Activated CD4-positive, alpha-beta T cell treated with anti-CD3 and anti-CD28 coated beads, Interleukin-2, amount 10 ng/mL, durations not matched to agents 7 days and 5 days (primary cell): ENCODE results near the gene R3HDM4. TPM values are rescaled to one million over a fixed set of nuclear protein-coding genes. Genes with fewer than 3 reads are reported as not detected.
A peak's percentile ranks its signal among the peaks of the same experiment; 100 is the strongest.

Experiments used
- CTCF ChIA-PET: fragments of 350-600 bp; sonication (Branson Sonifier 250); formaldehyde crosslinking; loops from one replicate; lab custom pipeline; 2021; ENCODE audit warnings: antibody characterized with exemption; lab: Charles Lee
- POLR2A ChIA-PET: fragments of 350-600 bp; sonication (Branson Sonifier 250); formaldehyde crosslinking; loops from one replicate; lab custom pipeline; 2021; ENCODE audit warnings: antibody characterized with exemption; lab: Charles Lee
- DNase-seq: peaks from one replicate; pipeline ENCODE4 v3.0.0-alpha.2; 2020
- H3K27ac Mint-ChIP-seq: one replicate; pipeline ENCODE4 v1.8.0; 2021; ENCODE audit warnings: mild to moderate bottlenecking, moderate library complexity, mixed read lengths
- H3K27me3 Mint-ChIP-seq: one replicate; pipeline ENCODE4 v1.8.0; 2021; ENCODE audit warnings: mixed read lengths
- H3K36me3 Mint-ChIP-seq: one replicate; pipeline ENCODE4 v1.8.0; 2021; ENCODE audit warnings: low read depth, mixed read lengths
- H3K4me1 Mint-ChIP-seq: one replicate; pipeline ENCODE4 v1.8.0; 2021; ENCODE audit warnings: mixed read lengths
- H3K4me3 Mint-ChIP-seq: one replicate; pipeline ENCODE4 v1.8.0; 2021; ENCODE audit warnings: mild to moderate bottlenecking, moderate library complexity, mixed read lengths
- H3K9me3 Mint-ChIP-seq: one replicate; pipeline ENCODE4 v1.8.0; 2021; ENCODE audit warnings: mixed read lengths
- total RNA-seq, 2 experiments: library from RNA; stranded (reverse); gene quantifications; one replicate each; pipeline ENCODE4 v1.2.3, GENCODE V29; 2021

Gene R3HDM4
- total RNA-seq, 2 experiments from 2014 or later = 120 to 121 TPM

GRCh38 chr19:953445-954271 lies 40.6 kb upstream of the R3HDM4 start:
- H3K27me3 Mint-ChIP-seq = no peaks in the 10 kb centered on the region
- POLR2A ChIA-PET = no interaction called here
- H3K27ac Mint-ChIP-seq = peak overlapping the region; percentile 66
- CTCF ChIA-PET = no interaction called here
- peaks cover 20% of the 10 kb centered on the region for H3K4me1 Mint-ChIP-seq
- H3K4me3 Mint-ChIP-seq = no peak overlapping the region
- DNase-seq = no peak
- no peaks in the 10 kb centered on the region for H3K9me3 Mint-ChIP-seq
- H3K36me3 Mint-ChIP-seq = no peaks in the 10 kb centered on the region

DNA sequence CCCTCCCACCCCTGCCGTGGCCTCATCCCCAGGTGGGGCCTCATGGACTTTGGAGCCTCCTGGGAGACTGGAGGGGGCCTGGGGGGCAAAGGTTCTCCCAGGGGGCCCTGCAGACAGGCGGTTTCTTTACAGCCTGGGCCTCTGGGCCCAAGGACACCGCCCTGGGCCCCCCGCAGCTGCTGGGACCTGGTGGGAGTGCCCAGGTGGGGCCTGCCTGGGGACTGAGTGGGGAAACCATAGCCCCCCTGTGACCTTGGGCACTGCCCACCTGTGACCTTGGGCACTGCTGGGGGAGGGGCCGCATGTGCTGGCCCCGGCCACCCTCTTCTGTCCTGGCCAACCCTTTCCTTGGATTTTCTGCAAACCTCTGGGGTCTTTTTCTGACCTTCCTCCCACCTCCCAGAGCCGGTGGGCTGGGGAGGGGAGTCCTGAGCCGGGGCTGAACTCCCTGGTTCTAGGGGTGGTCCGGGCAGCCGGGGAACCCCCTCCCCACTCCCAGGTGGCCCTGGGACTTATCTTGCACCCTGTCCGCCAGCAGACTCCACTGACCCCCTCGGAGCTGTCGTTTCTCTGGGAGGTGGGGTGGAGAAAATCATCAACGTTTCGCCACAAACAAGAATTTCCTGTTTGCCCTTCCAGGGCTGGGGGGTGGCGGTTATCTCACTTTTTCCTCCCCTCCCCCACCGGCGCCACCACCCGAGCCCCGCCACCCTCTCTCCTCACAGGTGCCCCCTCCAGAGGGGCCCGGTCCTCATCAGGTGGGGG lies 39.8 kb upstream of the R3HDM4 start:
- peaks cover 18% of the 10 kb centered on the region for H3K4me1 Mint-ChIP-seq
- peak overlapping the region; percentile 36 for H3K4me3 Mint-ChIP-seq
- no peaks in the 10 kb centered on the region for H3K9me3 Mint-ChIP-seq
- H3K36me3 Mint-ChIP-seq = no peaks in the 10 kb centered on the region
- ChIA-PET POLR2A (no interaction called here), CTCF (no interaction called here)
- H3K27me3 Mint-ChIP-seq = no peaks in the 10 kb centered on the region
- peak; percentile 27 for DNase-seq
- H3K27ac Mint-ChIP-seq = peak overlapping the region; percentile 60

GRCh38 chr19:952049-952679 lies 39.1 kb upstream of the R3HDM4 start:
- DNase-seq = no peak
- Mint-ChIP-seq H3K9me3 (no peaks in the 10 kb centered on the region), H3K27me3 (no peaks in the 10 kb centered on the region), H3K4me3 (no peak overlapping the region), H3K27ac (no peak overlapping the region), H3K4me1 (peaks cover 18% of the 10 kb centered on the region), H3K36me3 (no peaks in the 10 kb centered on the region)
- ChIA-PET CTCF (interaction anchor here (0.7 kb wide), 1 partner anchor 56 kb away, joined by 3 read pairs; no protein-coding TSS in a partner anchor), POLR2A (no interaction called here)

GRCh38 chr19:950352-951066 lies 37.5 kb upstream of the R3HDM4 start:
- H3K27ac Mint-ChIP-seq = peak overlapping the region; percentile 41
- no peak overlapping the region for H3K4me3 Mint-ChIP-seq
- ChIA-PET POLR2A (interaction anchor here (0.7 kb wide), 1 partner anchor 444 kb away, joined by 5 read pairs; no protein-coding TSS in a partner anchor), CTCF (no interaction called here)
- no peaks in the 10 kb centered on the region for H3K9me3 Mint-ChIP-seq
- no peaks in the 10 kb centered on the region for H3K27me3 Mint-ChIP-seq
- peaks cover 18% of the 10 kb centered on the region for H3K4me1 Mint-ChIP-seq
- DNase-seq = no peak
- H3K36me3 Mint-ChIP-seq = no peaks in the 10 kb centered on the region

DNA sequence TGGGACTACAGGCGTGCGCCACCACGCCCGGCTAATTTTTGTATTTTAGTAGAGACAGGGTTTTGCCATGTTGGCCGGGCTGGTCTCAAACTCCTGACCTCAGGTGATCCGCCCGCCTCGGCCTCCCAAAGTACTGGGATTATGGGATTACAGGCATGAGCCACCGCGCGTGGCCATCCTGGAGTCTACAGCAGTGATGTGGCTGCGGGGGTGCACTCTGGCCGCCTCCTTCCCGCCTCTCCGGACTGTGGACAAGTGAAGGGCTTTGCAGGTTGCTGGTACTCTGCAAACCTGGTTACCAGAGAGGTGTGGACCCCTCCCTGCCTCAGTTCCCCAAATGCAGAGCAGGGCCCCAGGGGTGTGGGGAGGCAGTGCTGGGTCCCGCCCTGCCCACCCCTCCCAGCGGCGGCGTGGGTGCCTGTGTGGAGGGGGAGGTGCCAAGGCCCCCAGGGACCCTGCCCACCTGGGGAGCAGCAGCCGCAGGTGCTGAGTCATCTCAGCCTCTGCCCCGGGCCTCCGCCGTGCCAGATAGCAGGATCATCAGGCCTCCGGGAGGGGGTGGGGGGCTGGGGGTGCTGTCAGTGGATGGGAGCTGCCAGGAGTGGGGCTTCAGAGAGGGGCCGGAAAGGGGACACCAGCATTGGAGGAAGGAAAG lies 36.0 kb upstream of the R3HDM4 start:
- no peak overlapping the region for H3K27ac Mint-ChIP-seq
- ChIA-PET CTCF (no interaction called here), POLR2A (no interaction called here)
- H3K9me3 Mint-ChIP-seq = no peaks in the 10 kb centered on the region
- no peaks in the 10 kb centered on the region for H3K36me3 Mint-ChIP-seq
- no peak overlapping the region for H3K4me3 Mint-ChIP-seq
- DNase-seq = no peak
- peaks cover 18% of the 10 kb centered on the region for H3K4me1 Mint-ChIP-seq
- H3K27me3 Mint-ChIP-seq = no peaks in the 10 kb centered on the region

DNA sequence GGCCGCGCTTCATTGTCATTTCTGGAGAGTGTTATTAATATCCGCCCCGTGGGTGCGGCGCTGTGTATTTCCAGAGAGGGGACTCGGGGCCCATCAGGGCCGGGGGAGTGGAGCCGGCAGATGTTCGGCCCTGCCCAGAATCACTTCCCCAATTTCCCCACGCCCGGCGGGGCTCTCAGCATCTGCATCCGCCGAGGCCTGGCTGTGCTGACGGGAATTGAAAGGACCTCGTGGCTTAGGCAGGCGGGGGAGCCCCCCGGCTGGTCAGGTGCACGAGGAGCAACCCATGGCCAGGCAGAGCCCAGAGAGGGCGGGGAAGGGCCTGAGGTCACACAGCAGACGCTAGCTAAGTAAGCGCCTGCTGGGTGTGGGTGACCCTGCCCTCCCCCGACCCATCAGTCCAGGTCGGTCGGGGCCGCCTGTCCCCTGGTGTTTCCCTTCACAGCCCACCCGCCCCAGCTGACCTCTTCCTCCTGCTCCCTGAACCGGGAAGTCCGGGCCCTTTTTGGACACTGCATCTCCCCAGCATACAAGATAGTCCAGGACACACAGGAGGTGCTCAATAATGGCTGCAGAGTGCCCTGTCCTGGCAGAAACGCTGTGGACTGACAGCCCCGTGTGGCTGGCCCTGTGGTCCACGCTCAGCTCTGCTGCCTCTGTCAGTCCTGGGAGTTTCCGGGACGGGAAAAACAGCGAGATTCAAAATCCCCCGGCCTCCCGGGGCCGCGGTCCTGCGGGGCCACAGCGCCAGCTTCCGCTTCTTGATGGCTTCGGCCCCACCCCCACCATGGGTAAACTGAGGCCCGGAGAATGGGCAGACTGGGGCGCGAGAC lies 34.9 kb upstream of the R3HDM4 start:
- Mint-ChIP-seq H3K36me3 (no peaks in the 10 kb centered on the region), H3K27me3 (no peaks in the 10 kb centered on the region), H3K27ac (no peak overlapping the region), H3K4me1 (peaks cover 10% of the 10 kb centered on the region), H3K4me3 (no peak overlapping the region), H3K9me3 (no peaks in the 10 kb centered on the region)
- CTCF ChIA-PET = interaction anchor here (1.3 kb wide), 1 partner anchor 36 kb away, joined by 3 read pairs; the partner anchor contains the start of gene WDR18
- POLR2A ChIA-PET = no interaction called here
- DNase-seq = no peak

DNA sequence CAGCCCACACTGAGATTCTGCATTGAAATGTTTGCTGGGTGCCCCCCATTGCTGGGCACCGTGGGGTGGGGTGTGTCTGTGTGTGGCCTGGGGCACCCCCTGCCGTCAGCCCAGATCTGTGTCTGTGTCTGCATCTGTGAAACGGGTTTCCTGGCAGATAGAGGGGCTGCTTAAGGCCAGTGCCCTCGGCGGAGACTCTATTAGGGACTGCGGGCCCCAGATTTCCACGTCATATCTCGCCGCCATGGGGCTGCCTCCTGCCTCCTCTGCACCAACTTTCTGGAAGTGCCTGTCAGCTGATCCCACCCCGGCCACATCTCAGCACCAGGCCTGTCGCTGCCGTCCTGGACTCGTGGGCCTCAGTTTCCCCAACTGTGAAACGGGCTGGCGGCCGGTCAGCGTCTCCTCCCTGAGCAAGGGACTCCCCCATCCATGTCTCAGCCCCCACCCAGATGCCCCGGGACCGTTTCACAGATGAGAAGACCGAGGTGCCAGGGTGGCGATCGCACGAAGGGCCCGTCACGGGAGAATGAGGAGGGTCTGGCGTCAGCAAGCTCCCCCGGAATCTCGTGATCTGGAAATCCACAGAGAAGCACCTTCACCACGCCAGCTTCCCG lies 34.2 kb upstream of the R3HDM4 start:
- Mint-ChIP-seq H3K9me3 (no peaks in the 10 kb centered on the region), H3K36me3 (no peaks in the 10 kb centered on the region), H3K27me3 (no peaks in the 10 kb centered on the region), H3K4me3 (no peak overlapping the region), H3K4me1 (peaks cover 7% of the 10 kb centered on the region), H3K27ac (no peak overlapping the region)
- POLR2A ChIA-PET = no interaction called here
- CTCF ChIA-PET = interaction anchor here (1.3 kb wide), 1 partner anchor 37 kb away, joined by 3 read pairs; the partner anchor contains the start of gene WDR18
- DNase-seq = no peak

DNA sequence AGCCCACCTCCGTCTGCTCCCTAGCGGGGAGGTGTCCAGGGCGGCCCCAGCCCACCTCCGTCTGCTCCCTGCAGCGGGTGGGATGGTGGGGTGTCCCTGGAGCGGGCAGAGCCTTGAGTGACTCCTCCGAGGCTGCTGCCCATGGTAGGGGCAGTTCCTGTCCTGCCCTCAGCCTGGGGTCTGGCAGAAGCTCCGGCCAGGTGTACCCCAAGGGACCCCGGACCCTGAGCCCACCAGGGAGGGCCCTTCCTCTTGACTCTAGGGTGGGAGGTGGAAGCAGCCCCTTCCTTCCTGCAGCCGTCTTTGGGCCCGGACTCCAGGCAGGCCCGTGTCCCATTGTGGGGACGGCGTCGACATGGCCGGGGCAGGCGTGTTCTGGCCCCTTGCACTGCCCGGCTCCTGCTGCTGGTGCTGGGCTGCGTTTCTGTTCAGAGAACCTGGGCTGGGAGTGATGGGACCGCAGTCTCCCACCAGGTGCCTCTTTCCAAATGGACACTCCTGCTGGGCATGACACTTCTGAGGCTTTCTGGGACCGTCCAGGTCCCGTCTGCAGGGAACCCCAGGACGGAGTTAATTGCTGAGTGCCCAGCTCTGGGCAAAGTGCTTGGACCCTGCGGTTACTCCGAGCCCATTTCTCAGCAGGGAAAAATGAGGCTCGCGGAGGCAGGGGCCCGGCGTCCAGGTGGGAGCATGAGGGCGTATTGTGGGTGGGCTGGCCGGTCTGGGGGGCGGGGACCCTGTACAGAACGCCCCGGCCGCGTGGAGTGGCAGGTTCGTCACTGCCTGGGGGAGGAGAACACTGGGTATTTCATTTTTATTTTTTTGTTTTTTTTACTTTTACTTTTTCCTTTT lies 32.6 kb upstream of the R3HDM4 start:
- H3K4me1 Mint-ChIP-seq = peaks cover 10% of the 10 kb centered on the region
- H3K9me3 Mint-ChIP-seq = no peaks in the 10 kb centered on the region
- CTCF ChIA-PET = interaction anchor here (1.3 kb wide), 1 partner anchor 12 kb away, joined by 3 read pairs; no protein-coding TSS in a partner anchor

DNA sequence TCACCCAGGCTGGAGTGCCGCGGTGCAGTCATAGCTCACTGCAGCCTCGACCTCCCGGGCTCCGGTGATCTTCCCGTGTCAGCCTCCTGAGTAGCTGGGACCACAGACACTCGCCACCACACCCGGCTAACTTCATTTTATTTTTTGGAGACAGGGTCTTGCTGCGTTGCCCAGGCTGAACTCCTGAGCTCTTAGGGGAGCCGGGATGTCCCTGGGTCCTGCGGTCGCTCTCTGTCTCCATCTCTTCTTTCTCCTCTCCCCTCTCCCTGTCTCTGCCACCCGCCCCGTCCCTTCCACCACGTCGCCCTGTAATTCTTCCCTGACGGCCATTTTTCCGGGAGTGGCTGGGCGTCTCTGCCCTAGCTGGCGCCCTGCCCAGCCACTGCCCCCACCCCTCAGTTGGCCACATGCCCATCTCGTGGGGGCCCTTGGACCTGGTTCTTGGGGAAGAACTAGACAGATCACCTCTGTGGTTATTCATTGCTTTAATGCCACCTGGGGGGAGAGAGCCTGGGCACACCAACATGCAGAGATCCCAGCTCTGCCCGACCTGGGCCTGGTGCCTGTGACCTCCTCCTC lies 31.7 kb upstream of the R3HDM4 start:
- no peaks in the 10 kb centered on the region for H3K27me3 Mint-ChIP-seq
- peaks cover 3% of the 10 kb centered on the region for H3K36me3 Mint-ChIP-seq
- ChIA-PET POLR2A (no interaction called here), CTCF (interaction anchor here (1.3 kb wide), 1 partner anchor 11 kb away, joined by 3 read pairs; no protein-coding TSS in a partner anchor)
- DNase-seq = no peak
- peaks cover 14% of the 10 kb centered on the region for H3K4me1 Mint-ChIP-seq
- no peak overlapping the region for H3K27ac Mint-ChIP-seq
- no peaks in the 10 kb centered on the region for H3K9me3 Mint-ChIP-seq
- H3K4me3 Mint-ChIP-seq = no peak overlapping the region

More for the DNA sequence above, 32.6 kb upstream of the R3HDM4 start:
- peaks cover 3% of the 10 kb centered on the region for H3K36me3 Mint-ChIP-seq
- no peaks in the 10 kb centered on the region for H3K27me3 Mint-ChIP-seq
- H3K27ac Mint-ChIP-seq = no peak overlapping the region
- H3K4me3 Mint-ChIP-seq = no peak overlapping the region
- no peak for DNase-seq
- POLR2A ChIA-PET = no interaction called here

GRCh38 chr19:944171-944567 lies 31.1 kb upstream of the R3HDM4 start:
- no peak for DNase-seq
- no peak overlapping the region for H3K4me3 Mint-ChIP-seq
- ChIA-PET CTCF (interaction anchor here (1.3 kb wide), 1 partner anchor 11 kb away, joined by 3 read pairs; no protein-coding TSS in a partner anchor), POLR2A (no interaction called here)
- H3K27me3 Mint-ChIP-seq = no peaks in the 10 kb centered on the region
- no peak overlapping the region for H3K27ac Mint-ChIP-seq
- H3K9me3 Mint-ChIP-seq = no peaks in the 10 kb centered on the region
- H3K4me1 Mint-ChIP-seq = peaks cover 19% of the 10 kb centered on the region
- H3K36me3 Mint-ChIP-seq = peaks cover 8% of the 10 kb centered on the region
